Activated CD8-positive, alpha-beta T cell treated with anti-CD3 and anti-CD28 coated beads for 36 hours (primary cell): ENCODE data around the gene NOXA1. TPM values are rescaled to one million over a fixed set of nuclear protein-coding genes. Genes with fewer than 3 reads are reported as not detected.

Experiments used
- ATAC-seq: fragments of 200-7000 bp; cut with Tn5 transposase; one replicate; pipeline ENCODE4 v1.10.0; 2021; ENCODE audit warnings: mild to moderate bottlenecking, moderate library complexity
- CTCF ChIA-PET: fragments of 350-600 bp; sonication (Branson Sonifier 250); formaldehyde crosslinking; loops from one replicate; lab custom pipeline; 2021; ENCODE audit warnings: antibody characterized with exemption; lab: Charles Lee
- POLR2A ChIA-PET: fragments of 350-600 bp; sonication (Branson Sonifier 250); formaldehyde crosslinking; loops from one replicate; lab custom pipeline; 2021; ENCODE audit warnings: antibody characterized with exemption; lab: Charles Lee
- DNase-seq: peaks from one replicate; pipeline ENCODE4 v3.0.0-alpha.2; 2020
- H3K27ac Mint-ChIP-seq: one replicate; pipeline ENCODE4 v1.8.0; 2021; ENCODE audit warnings: mild to moderate bottlenecking, mixed read lengths
- H3K27me3 Mint-ChIP-seq: one replicate; pipeline ENCODE4 v1.8.0; 2021; ENCODE audit warnings: mixed read lengths
- H3K36me3 Mint-ChIP-seq: one replicate; pipeline ENCODE4 v1.8.0; 2021; ENCODE audit warnings: low read depth, mixed read lengths
- H3K4me1 Mint-ChIP-seq: one replicate; pipeline ENCODE4 v1.8.0; 2021; ENCODE audit warnings: low read depth, mixed read lengths
- H3K4me3 Mint-ChIP-seq: one replicate; pipeline ENCODE4 v1.8.0; 2021; ENCODE audit warnings: mild to moderate bottlenecking, moderate library complexity, mixed read lengths
- H3K9me3 Mint-ChIP-seq: one replicate; pipeline ENCODE4 v1.8.0; 2021; ENCODE audit warnings: mixed read lengths
- CTCF ChIP-seq: fragments of 200-600 bp; IDR thresholded peaks from one replicate; pipeline ENCODE4 v1.8.0; 2022; ENCODE audit warnings: antibody characterized with exemption, mild to moderate bottlenecking
- intact Hi-C: fragments of 100-400 bp; cut with micrococcal nuclease; formaldehyde crosslinking; loops from one replicate; pipeline ENCODE4 v1.10.0; 2022
- total RNA-seq, 2 experiments: library from RNA; stranded (reverse); gene quantifications; one replicate each; pipeline ENCODE4 v1.2.3, GENCODE V29; 2021

NOXA1 gene
- total RNA-seq, 2 experiments from 2014 or later = 0.72 to 0.95 TPM

- Mint-ChIP-seq H3K9me3 (no peaks in the 10 kb centered on the region), H3K27ac (peak overlapping the region; percentile 91), H3K36me3 (peaks cover 2% of the 10 kb centered on the region), H3K27me3 (no peaks in the 10 kb centered on the region), H3K4me3 (peak overlapping the region; percentile 83), H3K4me1 (peaks cover 29% of the 10 kb centered on the region)
- ChIA-PET CTCF (interaction anchor here (1.3 to 2.1 kb wide), 3 partner anchors 9 to 160 kb away, joined by 3 to 5 read pairs (median 4); partner anchors contain the start of gene NRARP), POLR2A (interaction anchor here (0.6 to 1.5 kb wide), 8 partner anchors 8 to 38 kb away, joined by 3 to 6 read pairs (median 3); partner anchors contain the start of genes EXD3 and NOXA1)
- ATAC-seq (peak; percentile 84), DNase-seq (peak; percentile 98)
- intact Hi-C loops = no loop called here
- TF ChIP-seq CTCF = no peak
Observed at GRCh38 chr9:137461663-137462395, 38.6 kb downstream of the NOXA1 start.

- intact Hi-C loops = no loop called here
- no peaks in the 10 kb centered on the region for H3K36me3 Mint-ChIP-seq
- TF ChIP-seq CTCF = no peak
- H3K4me3 Mint-ChIP-seq = peak overlapping the region; percentile 83
- CTCF ChIA-PET = interaction anchor here (1.3 to 2.1 kb wide), 2 partner anchors 8 to 161 kb away, joined by 4 to 5 read pairs; partner anchors contain the start of gene NRARP
- POLR2A ChIA-PET = interaction anchor here (0.6 to 1.5 kb wide), 7 partner anchors 9 to 39 kb away, joined by 3 to 6 read pairs (median 3); partner anchors contain the start of genes EXD3 and NOXA1
- no peaks in the 10 kb centered on the region for H3K27me3 Mint-ChIP-seq
- H3K27ac Mint-ChIP-seq = peak overlapping the region; percentile 91
- DNase-seq = no peak
- peaks cover 25% of the 10 kb centered on the region for H3K4me1 Mint-ChIP-seq
- no peak for ATAC-seq
- no peaks in the 10 kb centered on the region for H3K9me3 Mint-ChIP-seq
Observed at GRCh38 chr9:137462396-137462985, 39.3 kb downstream of the NOXA1 start.

GRCh38 chr9:137462986-137463930, 40.1 kb downstream of the NOXA1 start:
- ATAC-seq (no peak), DNase-seq (no peak)
- POLR2A ChIA-PET = interaction anchor here (0.7 to 1.5 kb wide), 3 partner anchors 16 to 40 kb away, joined by 3 to 6 read pairs (median 4); partner anchors contain the start of genes EXD3 and NOXA1
- intact Hi-C loops = no loop called here
- CTCF ChIA-PET = interaction anchor here (1.3 to 2.1 kb wide), 2 partner anchors 8 to 161 kb away, joined by 4 to 5 read pairs; partner anchors contain the start of gene NRARP
- Mint-ChIP-seq H3K36me3 (no peaks in the 10 kb centered on the region), H3K27me3 (peaks cover 3% of the 10 kb centered on the region), H3K4me3 (peak overlapping the region; percentile 83), H3K9me3 (no peaks in the 10 kb centered on the region), H3K4me1 (peaks cover 25% of the 10 kb centered on the region), H3K27ac (peak overlapping the region; percentile 46)
- TF ChIP-seq CTCF = no peak

GRCh38 chr9:137463931-137464290, 40.7 kb downstream of the NOXA1 start:
- Mint-ChIP-seq H3K27me3 (peaks cover 3% of the 10 kb centered on the region), H3K9me3 (no peaks in the 10 kb centered on the region), H3K4me1 (peaks cover 25% of the 10 kb centered on the region), H3K27ac (no peak overlapping the region), H3K4me3 (no peak overlapping the region), H3K36me3 (no peaks in the 10 kb centered on the region)
- DNase-seq (no peak), ATAC-seq (no peak)
- POLR2A ChIA-PET = no interaction called here
- CTCF ChIA-PET = no interaction called here
- TF ChIP-seq CTCF = no peak
- intact Hi-C loops = no loop called here
